Spleen (tissue), 11 donors: ENCODE data around the gene SLC25A11. TPM values are rescaled to one million over a fixed set of nuclear protein-coding genes. Genes with fewer than 3 reads are reported as not detected.

Source experiments
- DNase-seq: peaks from one replicate; pipeline ENCODE4 v3.0.0-alpha.2; 2020
- H3K27ac ChIP-seq, 8 donors: fragments of 200-600 bp; sonication (generic) in 7 of 8; 1 replicate in 4 of 8; 2 replicates in 4 of 8; pipeline versions ENCODE4 v1.5.0 to v1.8.0; 2016 to 2021; ENCODE audit warnings: inconsistent platforms in 4 of 8, mild to moderate bottlenecking in 4 of 8, moderate library complexity in 1 of 8
- H3K27me3 ChIP-seq, 7 donors: fragments of 200-600 bp; sonication (generic) in 6 of 7; replicated peaks in 1 of 7; 1 replicate in 4 of 7; 2 replicates in 3 of 7; pipeline versions ENCODE4 v1.5.0 to v1.8.0; 2016 to 2021; ENCODE audit warnings: inconsistent platforms in 3 of 7, mild to moderate bottlenecking in 1 of 7
- H3K36me3 ChIP-seq, 6 donors: fragments of 200-600 bp; sonication (generic) in 5 of 6; 1 replicate in 4 of 6; 2 replicates in 2 of 6; pipeline versions ENCODE4 v1.5.0 to v1.8.0; 2016 to 2021; ENCODE audit warnings: inconsistent platforms in 2 of 6
- H3K4me1 ChIP-seq, 6 donors: fragments of 200-600 bp; sonication (generic) in 5 of 6; 1 replicate in 3 of 6; 2 replicates in 3 of 6; pipeline versions ENCODE4 v1.5.0 to v1.8.0; 2016 to 2021; ENCODE audit warnings: inconsistent platforms in 3 of 6
- H3K4me3 ChIP-seq, 8 donors: fragments of 200-600 bp; sonication (generic) in 7 of 8; 1 replicate in 4 of 8; 2 replicates in 4 of 8; pipeline versions ENCODE4 v1.5.0 to v1.8.0; 2016 to 2021; ENCODE audit warnings: inconsistent platforms in 4 of 8, mild to moderate bottlenecking in 4 of 8, moderate library complexity in 2 of 8
- H3K9me3 ChIP-seq, 8 donors: fragments of 200-600 bp; sonication (generic) in 7 of 8; 1 replicate in 4 of 8; 2 replicates in 4 of 8; pipeline versions ENCODE4 v1.5.0 to v1.8.0; 2016 to 2021; ENCODE audit warnings: inconsistent platforms in 4 of 8
- POLR2A ChIP-seq, 3 donors: fragments of 450-650 bp; IDR thresholded peaks; one replicate each; pipeline ENCODE4 v1.5.1; 2017; ENCODE audit warnings: antibody characterized with exemption in 3 of 3, mild to moderate bottlenecking in 1 of 3
- POLR2AphosphoS5 ChIP-seq, 3 donors: sonication (generic); formaldehyde crosslinking; IDR thresholded peaks; one replicate each; pipeline ENCODE4 v1.5.1; 2017; ENCODE audit warnings: antibody characterized with exemption in 3 of 3
- WGBS, 5 donors: extraction: QIAGEN DNeasy Blood & Tissue Kit in 3 of 5; methylation state at CpG; one replicate each; pipeline versions ENCODE4 v1.1.5 to v1.1.7; 2013 to 2018; 5-methylcytosine and 5-hydroxymethylcytosine counted together
- intact Hi-C: fragments of 100-400 bp; cut with DNase I; formaldehyde crosslinking; loops from one replicate; pipeline ENCODE4 v1.15.0; 2023; ENCODE audit warnings: low total_unique reads
- polyA plus RNA-seq, 3 donors: library from polyadenylated mRNA; stranded (reverse); fragments of 200-250 nt; gene quantifications; one replicate each; pipeline ENCODE4 v1.2.1, GENCODE V29; 2013
- total RNA-seq, 7 donors: library from RNA; depleted of rRNA in 3 of 7; stranded (reverse); fragments of >200 nt in 3 of 7; fragmentation: NEBNext Ultra II Directional in 4 of 7; extraction: Animal tissue kit (Norgen Biotek cat#: 25700) in 4 of 7; gene quantifications; one replicate each; pipeline versions ENCODE4 v1.1.0 to v1.2.1, GENCODE V29; 2016 to 2021
- TF ChIP-seq, protein P1 (sequence below), 11 experiments: fragments of 200-600 bp in 7 of 11; fragments of 450-650 bp in 4 of 11; sonication (generic) in 4 of 11; IDR thresholded peaks in 8 of 11; conservative IDR thresholded peaks in 3 of 11; 1 replicate in 7 of 11; 2 replicates in 4 of 11; pipeline versions ENCODE4 v1.4.0 to v1.8.0; 2016 to 2021; ENCODE audit warnings: antibody characterized with exemption in 11 of 11, inconsistent platforms in 4 of 11, mild to moderate bottlenecking in 1 of 11
- donor health status: healthy with polysubstance abuse.
- donor health status: DM: no; HTN: no; CAD: no; lungs with moderate emphysema.
- donor health status: DM: no; HTN: no; CAD: no.
- donor health status: Bipolar disorder and iron deficiency.
- donor health status: healthy.
- donor health status: DM: no; HTN: no; CAD: no.
- donor health status: DM: yes; HTN: yes; CAD: no.

SLC25A11 gene
- total and polyA plus RNA-seq, 10 donors: 22.1 to 61.0 (median 40.7) TPM

DNA sequence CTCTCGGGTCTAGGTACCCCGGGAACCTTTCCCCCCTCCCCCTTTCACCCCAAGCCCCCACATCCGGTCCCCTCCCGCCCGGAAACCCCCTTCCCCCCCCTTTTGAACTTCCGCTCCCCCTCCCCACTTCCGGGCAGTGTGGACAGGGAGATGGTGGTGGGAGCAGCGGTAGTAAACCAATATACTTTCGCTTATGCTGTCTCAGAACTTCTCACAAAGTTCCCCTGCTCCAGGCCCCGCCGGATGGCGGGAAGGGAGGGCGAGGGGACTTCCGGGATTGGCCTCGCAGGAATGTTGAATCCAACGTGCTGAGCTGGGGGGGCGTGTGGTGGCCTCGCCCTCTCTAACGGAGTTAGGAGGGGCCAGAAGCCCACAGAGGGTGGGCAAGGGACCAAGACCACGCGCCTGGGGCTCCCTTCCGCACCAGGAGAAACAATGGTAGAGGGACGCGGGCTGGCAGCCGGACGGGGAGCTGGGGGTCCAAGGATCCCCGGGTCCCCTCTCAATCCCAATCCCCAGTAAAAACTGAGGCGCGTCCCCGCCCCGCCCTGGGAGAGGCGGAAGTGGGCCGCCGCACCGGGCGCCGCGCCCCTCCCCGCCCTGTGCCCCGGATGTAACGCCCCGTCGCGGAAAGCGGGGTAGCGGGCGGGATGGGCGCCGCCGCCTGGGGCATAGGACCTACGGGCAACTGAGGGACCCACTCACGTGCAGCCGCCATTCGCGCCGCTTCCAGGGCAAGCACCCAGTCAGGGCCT, 7.7 kb upstream of the SLC25A11 start:
- intact Hi-C loops: no loop called here
- Histone ChIP-seq H3K4me1 (peaks cover 49 to 80% (median 62%) of the 10 kb centered on the region in 6 donors), H3K27me3 (no peaks in the 10 kb centered on the region), H3K4me3 (peak overlapping the region; percentile 78 to 100 (median 98)), H3K36me3 (peaks cover 0 to 47% (median 38%) of the 10 kb centered on the region in 6 donors), H3K9me3 (no peaks in the 10 kb centered on the region), H3K27ac (peak overlapping the region; percentile 94 to 99 (median 98))
- peak; percentile 96 for DNase-seq
- 0 to 1% (median 0%) methylated on average over 19 to 56 of the region's 56 CpGs for WGBS, 5 donors
- TF ChIP-seq POLR2A (IDR thresholded peaks at IDR 0.05) (peak in 1 of 3 donors; percentile 13), POLR2AphosphoS5 (IDR thresholded peaks at IDR 0.05) (peak in 1 of 3 donors; percentile 85)
- TF ChIP-seq, protein P1, sequence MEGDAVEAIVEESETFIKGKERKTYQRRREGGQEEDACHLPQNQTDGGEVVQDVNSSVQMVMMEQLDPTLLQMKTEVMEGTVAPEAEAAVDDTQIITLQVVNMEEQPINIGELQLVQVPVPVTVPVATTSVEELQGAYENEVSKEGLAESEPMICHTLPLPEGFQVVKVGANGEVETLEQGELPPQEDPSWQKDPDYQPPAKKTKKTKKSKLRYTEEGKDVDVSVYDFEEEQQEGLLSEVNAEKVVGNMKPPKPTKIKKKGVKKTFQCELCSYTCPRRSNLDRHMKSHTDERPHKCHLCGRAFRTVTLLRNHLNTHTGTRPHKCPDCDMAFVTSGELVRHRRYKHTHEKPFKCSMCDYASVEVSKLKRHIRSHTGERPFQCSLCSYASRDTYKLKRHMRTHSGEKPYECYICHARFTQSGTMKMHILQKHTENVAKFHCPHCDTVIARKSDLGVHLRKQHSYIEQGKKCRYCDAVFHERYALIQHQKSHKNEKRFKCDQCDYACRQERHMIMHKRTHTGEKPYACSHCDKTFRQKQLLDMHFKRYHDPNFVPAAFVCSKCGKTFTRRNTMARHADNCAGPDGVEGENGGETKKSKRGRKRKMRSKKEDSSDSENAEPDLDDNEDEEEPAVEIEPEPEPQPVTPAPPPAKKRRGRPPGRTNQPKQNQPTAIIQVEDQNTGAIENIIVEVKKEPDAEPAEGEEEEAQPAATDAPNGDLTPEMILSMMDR (IDR thresholded peaks at IDR 0.05 in 8 of 11, conservative IDR thresholded peaks at IDR 0.05 in 3 of 11): no peak

DNA sequence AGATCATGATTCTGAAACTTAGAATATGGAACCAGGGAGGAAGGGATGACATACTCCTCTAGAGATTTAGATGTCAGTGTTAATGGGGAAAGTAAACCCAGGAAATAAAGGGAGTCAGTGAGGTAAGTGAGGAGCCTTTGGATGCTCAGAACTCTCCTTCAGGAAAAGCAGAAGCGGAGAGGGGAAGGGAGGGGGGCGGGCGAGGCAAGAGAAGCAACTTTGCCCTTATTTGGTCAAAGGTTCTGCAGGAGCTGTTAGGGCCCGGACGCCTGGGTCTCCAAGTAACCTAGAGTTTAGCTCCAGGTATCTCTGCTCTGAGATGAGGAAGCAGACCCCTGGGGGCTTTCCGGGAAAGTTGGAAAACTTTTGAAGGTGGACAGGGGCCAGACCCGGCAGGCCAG, 7.2 kb upstream of the SLC25A11 start:
- 0 to 2% (median 0%) methylated on average over 7 of the region's 7 CpGs for WGBS, 5 donors
- H3K9me3 ChIP-seq: no peaks in the 10 kb centered on the region
- H3K27me3 ChIP-seq: no peaks in the 10 kb centered on the region
- peaks cover 55 to 86% (median 68%) of the 10 kb centered on the region in 6 donors for H3K4me1 ChIP-seq
- no peak for DNase-seq
- TF ChIP-seq POLR2AphosphoS5 (IDR thresholded peaks at IDR 0.05): no peak
- TF ChIP-seq POLR2A (IDR thresholded peaks at IDR 0.05): no peak
- TF ChIP-seq, protein P1 (IDR thresholded peaks at IDR 0.05 in 8 of 11, conservative IDR thresholded peaks at IDR 0.05 in 3 of 11): no peak
- peak overlapping the region; percentile 78 to 100 (median 98) for H3K4me3 ChIP-seq
- peaks cover 0 to 53% (median 42%) of the 10 kb centered on the region in 6 donors for H3K36me3 ChIP-seq
- intact Hi-C loops: no loop called here
- peak overlapping the region; percentile 94 to 99 (median 98) for H3K27ac ChIP-seq

DNA sequence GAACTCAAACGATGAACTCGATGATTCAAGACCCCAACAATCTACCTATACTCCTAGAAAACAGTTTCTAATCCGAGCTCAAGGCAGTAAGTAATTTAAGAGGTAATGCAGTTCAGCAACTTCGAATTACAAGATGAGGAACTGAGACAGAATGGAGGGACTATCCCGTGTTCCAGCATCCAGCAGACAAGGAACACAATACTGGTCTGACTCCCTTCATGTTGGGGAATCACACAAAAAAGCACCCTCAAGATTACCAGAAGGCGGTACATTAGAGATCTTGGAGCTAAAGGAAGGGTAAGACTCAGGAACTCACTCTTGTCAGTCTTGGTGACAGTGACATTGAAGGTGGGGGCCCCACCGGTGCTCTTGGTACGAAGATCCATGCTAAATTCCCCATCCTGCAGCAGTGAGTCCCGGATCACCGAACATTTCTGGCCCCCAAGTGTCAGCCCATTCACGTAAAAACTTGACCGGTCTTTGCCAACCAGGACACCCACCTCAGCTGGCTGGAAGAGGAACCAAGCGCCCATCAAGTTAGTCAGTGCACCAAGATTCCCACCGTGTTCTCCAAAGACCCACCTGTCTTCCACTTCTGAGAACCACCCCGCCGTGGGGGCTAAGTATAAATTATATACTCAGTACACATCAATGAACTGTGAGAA, 6.6 kb upstream of the SLC25A11 start:
- Histone ChIP-seq H3K4me1 (peaks cover 60 to 87% (median 73%) of the 10 kb centered on the region in 6 donors), H3K27me3 (no peaks in the 10 kb centered on the region), H3K27ac (peak overlapping the region; percentile 40 to 99 (median 98)), H3K36me3 (peaks cover 0 to 59% (median 42%) of the 10 kb centered on the region in 6 donors), H3K4me3 (peak overlapping the region; percentile 78 to 100 (median 98)), H3K9me3 (no peaks in the 10 kb centered on the region)
- intact Hi-C loops: no loop called here
- DNase-seq: no peak
- TF ChIP-seq POLR2A (IDR thresholded peaks at IDR 0.05): no peak
- TF ChIP-seq POLR2AphosphoS5 (IDR thresholded peaks at IDR 0.05): peak in 1 of 3 donors; percentile 10
- 13 to 21% (median 16%) methylated on average over 12 to 16 of the region's 16 CpGs for WGBS, 5 donors

DNA sequence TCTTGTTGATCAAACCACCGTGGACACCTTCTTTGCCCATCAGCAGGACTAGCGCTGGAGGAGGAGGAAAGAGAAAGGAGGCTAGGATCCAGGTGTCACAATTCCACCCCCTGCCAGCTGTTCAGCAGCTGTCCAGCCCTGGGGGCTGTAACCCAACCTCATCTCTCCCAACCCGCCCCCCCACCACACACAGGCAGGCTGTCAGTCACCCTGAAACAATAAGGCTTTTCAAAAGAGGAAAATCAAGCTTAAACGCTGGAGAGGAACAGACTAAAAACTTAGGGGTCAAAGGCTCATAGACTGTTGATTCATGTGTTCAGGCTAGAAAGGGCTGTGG, 6.1 kb upstream of the SLC25A11 start:
- no peaks in the 10 kb centered on the region for H3K9me3 ChIP-seq
- H3K4me1 ChIP-seq: peaks cover 62 to 87% (median 74%) of the 10 kb centered on the region in 6 donors
- H3K27ac ChIP-seq: peak overlapping the region; percentile 66 to 99 (median 98)
- intact Hi-C loops: no loop called here
- no peak for DNase-seq
- TF ChIP-seq, protein P1 (IDR thresholded peaks at IDR 0.05 in 8 of 11, conservative IDR thresholded peaks at IDR 0.05 in 3 of 11): no peak
- TF ChIP-seq POLR2A (IDR thresholded peaks at IDR 0.05) (no peak), POLR2AphosphoS5 (IDR thresholded peaks at IDR 0.05) (no peak)
- no peaks in the 10 kb centered on the region for H3K27me3 ChIP-seq
- 21 to 35% (median 28%) methylated on average over 4 of the region's 4 CpGs for WGBS, 5 donors
- peak overlapping the region in 7 of 8 donors; percentile 78 to 100 (median 99) for H3K4me3 ChIP-seq
- H3K36me3 ChIP-seq: peaks cover 0 to 59% (median 42%) of the 10 kb centered on the region in 6 donors
